Right lobe of liver (tissue), 4 donors: ENCODE data around the gene RIC1.

Experiments used
- CTCF ChIP-seq, 4 donors: fragments of 200-600 bp in 3 of 4; fragments of 450-650 bp in 1 of 4; IDR thresholded peaks; one replicate each; pipeline versions ENCODE4 v1.5.1 to v1.8.0; 2016 to 2022; ENCODE audit warnings: antibody characterized with exemption in 4 of 4, mild to moderate bottlenecking in 2 of 4
- POLR2A ChIP-seq: fragments of 450-650 bp; IDR thresholded peaks from one replicate; pipeline ENCODE4 v1.6.1; 2017; ENCODE audit warnings: antibody characterized with exemption, mild to moderate bottlenecking
- donor health status: DM: no; HTN: no; CAD: no.
- donor health status: DM: no; HTN: no; CAD: no.
- donor health status: DM: no; HTN: yes; CAD: no.

DNA sequence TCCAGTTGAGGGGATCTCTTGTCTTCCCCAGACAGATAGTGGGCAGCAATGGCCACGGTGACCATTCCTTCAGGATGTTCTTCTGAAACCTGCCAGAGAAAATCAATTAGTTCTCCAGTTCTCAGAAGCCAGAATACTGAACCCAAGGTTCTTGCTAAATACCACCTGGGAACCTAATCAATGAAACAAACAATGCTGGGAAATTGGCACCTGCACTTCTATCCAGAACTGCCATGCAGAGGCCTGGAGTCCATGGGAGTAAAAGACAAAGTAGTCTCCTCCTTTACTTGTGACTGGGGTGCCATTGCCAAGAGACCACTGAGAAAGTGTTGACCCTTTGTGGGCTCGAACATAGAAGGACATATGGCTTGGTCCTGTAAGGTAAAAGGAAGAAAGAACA is 158.3 kb downstream of the RIC1 start:
- TF ChIP-seq CTCF (IDR thresholded peaks at IDR 0.05) (no peak), POLR2A (no peak)
